Myocyte (in vitro differentiated cells): ENCODE measurements around the gene SLC4A9. TPM values are rescaled to one million over a fixed set of nuclear protein-coding genes. Genes with fewer than 3 reads are reported as not detected.

Experiments
- DNase-seq: peaks from one replicate; pipeline ENCODE4 v3.0.0-alpha.2; 2012; ENCODE audit warnings: low read depth
- polyA plus RNA-seq: library from polyadenylated mRNA; unstranded; fragments of >200 nt; gene quantifications from one replicate; pipeline ENCODE4 v1.2.1, GENCODE V29; 2012; ENCODE audit warnings: missing spikeins
- total RNA-seq: library from RNA; depleted of rRNA; stranded (reverse); fragments of >200 nt; gene quantifications from 2 replicates; pipeline ENCODE4 v1.2.3, GENCODE V29; 2014

SLC4A9 gene, protein sequence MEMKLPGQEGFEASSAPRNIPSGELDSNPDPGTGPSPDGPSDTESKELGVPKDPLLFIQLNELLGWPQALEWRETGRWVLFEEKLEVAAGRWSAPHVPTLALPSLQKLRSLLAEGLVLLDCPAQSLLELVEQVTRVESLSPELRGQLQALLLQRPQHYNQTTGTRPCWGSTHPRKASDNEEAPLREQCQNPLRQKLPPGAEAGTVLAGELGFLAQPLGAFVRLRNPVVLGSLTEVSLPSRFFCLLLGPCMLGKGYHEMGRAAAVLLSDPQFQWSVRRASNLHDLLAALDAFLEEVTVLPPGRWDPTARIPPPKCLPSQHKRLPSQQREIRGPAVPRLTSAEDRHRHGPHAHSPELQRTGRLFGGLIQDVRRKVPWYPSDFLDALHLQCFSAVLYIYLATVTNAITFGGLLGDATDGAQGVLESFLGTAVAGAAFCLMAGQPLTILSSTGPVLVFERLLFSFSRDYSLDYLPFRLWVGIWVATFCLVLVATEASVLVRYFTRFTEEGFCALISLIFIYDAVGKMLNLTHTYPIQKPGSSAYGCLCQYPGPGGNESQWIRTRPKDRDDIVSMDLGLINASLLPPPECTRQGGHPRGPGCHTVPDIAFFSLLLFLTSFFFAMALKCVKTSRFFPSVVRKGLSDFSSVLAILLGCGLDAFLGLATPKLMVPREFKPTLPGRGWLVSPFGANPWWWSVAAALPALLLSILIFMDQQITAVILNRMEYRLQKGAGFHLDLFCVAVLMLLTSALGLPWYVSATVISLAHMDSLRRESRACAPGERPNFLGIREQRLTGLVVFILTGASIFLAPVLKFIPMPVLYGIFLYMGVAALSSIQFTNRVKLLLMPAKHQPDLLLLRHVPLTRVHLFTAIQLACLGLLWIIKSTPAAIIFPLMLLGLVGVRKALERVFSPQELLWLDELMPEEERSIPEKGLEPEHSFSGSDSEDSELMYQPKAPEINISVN
- not detected in 2 replicates for total RNA-seq
- 0.04 TPM for polyA plus RNA-seq

DNA sequence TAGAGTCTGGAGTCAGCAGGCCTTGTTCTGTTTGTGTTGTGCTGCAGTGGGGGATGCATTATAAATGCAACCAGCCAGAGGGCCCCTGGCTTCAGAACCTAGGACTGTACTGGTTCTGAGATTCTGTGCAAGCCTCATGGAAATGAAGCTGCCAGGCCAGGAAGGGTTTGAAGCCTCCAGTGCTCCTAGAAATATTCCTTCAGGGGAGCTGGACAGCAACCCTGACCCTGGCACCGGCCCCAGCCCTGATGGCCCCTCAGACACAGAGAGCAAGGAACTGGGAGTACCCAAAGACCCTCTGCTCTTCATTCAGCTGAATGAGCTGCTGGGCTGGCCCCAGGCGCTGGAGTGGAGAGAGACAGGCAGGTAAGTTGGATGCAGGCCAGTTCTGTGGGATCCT, at the start of gene SLC4A9:
TSS of gene SLC4A9 (plus strand) at position 94 of the 400 bp plus-strand sequence. CDS start at position 137, 43 bp downstream.
- no peak for DNase-seq

DNA sequence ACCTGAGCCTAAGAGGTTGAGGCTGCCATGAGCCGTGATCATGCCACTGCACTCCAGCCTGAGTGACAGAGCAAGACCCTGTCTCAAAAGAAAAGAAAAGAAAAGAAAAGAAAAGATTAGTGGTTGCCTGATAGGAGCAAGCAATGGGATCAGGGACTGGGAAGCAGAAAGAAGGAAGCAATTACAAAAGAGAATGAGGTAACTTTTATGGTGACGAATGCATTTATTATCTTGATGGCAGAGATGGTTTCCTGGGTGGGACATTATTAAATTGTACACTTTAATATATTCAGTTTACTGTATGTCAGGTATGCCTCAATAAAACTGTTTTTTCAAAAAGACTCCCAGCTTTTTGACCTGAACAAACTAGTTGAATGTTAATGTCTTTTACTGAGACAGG, 49.6 kb upstream of the SLC4A9 start:
- DNase-seq: no peak

DNA sequence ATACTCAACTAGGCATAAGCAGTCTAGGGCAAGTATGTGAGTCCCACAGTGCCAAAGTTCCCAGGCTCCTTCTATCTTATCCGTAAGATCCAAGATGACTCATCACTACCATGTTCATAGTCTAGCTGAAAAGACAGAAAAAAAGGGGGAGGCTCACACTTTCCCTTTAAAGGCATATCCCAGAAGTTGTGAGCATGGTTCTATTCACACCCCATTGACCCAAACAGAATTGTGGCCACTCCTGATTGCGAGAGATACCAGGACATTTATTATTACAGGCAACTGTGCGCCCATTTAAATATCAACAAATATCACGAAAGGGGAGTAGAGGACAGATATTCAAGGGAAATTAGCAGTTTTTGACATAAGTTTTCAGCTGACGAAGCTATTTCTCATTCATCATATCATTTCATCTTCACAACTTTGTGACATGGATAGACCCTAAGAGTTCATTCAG, 49.0 kb upstream of the SLC4A9 start:
- peak; percentile 59 for DNase-seq

DNA sequence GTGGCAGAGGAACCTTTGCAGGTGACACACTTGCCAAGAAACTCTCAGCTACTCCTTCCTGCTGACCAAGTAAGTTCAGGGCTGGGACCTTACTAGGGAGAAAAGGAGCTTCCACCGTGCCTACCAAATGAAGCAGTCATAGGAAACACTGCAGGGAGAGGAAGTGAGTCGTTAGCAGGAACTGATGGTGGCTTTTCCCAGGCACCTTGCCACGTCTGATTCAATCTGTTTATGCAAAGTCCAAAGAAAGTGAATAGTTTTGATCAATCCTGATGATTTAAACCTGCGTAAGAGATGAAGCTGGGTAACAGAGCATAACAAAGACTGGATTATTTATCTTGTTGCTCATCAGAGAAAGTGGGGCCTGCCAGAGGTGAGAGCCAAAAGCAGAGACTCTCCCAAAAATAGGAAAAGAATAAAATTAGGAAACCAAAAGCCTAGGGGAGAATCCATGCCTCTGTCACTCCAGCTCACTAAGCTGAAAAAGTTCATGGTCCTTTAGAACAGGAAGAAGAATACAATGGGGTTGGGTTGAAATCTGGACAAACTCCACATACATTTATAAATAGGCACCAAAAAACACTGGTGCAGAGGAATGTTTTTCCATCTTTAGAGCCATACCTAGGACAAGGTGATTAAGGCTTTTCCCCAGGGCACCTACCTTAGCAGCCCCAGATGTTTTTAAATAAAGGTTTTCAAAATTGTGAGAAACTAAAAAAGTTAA, 47.8 kb upstream of the SLC4A9 start:
- no peak for DNase-seq

DNA sequence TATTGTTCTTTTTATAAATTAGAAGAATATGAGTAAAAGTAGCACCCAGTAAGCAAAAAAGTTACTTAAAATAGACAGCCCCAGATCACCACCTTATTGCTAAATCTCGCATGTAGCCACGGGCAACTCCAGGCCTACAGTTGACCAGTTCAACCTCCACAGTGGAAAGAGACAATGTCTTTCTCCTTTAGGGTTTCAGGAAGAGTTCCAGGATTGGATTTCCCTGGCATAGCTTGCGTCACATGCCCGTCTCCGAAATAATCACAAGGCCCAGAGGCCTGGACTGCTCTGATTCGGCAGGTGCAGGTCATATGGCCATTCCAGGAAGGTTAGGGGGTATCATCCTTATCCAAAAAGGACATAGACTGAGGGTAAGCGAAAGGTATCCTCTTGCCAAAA, 47.2 kb upstream of the SLC4A9 start:
- DNase-seq: no peak

DNA sequence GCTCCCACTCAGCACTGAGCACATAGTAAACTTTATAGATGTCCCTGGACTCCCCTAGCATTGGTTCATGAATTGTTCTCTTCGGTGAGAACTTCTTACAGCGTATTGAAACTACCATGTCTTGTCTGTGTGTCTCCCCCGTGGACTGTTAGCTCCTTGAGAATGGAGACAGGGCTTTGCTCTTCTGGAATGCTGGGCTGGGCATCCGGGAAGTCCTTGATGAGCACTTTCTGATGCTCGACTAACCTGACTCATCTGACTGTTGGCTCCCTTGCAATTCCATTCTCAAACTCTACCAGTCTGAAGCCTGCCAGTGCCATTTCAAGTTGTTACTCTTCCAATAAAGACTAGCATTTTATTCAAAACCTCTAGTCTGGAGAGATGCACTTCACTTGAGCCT, 42.1 kb upstream of the SLC4A9 start:
- DNase-seq: no peak

DNA sequence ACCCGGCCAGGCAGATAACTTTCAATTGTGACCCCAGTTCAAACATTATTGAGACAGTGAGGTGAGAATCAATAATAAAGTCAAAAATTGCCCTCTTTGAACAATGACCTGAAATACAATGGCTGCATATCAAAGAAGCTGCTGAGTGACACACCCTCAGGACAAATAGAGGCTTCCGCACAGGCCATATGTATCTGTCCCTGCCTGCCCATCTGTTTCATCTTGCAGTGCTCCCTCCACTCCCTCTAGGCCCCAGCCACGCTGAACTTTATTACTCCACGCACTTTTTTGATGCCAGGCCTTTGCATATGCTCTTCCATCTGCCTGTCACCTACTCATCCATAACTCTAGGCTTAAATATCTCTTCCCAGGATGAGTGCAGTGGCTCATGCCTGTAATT, 41.2 kb upstream of the SLC4A9 start:
- no peak for DNase-seq

DNA sequence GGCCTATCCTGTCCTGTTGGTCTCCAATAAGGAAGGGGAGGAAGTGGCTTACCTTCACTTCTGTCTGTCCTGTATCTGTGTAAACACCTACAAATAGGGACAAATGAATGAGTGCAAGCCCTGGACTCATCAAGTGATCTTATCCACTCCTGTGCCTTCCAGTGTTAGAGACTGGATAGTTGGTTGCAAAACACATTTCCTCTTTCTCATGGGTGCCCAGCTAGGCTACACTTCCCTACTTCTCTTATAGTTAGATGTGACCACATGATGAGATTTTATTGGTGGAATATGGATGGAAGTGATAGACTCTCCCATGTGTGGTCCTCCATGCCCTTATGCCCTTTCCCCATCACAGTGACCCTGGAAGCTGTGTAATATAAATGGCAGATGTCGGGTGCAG, 40.2 kb upstream of the SLC4A9 start:
- no peak for DNase-seq

DNA sequence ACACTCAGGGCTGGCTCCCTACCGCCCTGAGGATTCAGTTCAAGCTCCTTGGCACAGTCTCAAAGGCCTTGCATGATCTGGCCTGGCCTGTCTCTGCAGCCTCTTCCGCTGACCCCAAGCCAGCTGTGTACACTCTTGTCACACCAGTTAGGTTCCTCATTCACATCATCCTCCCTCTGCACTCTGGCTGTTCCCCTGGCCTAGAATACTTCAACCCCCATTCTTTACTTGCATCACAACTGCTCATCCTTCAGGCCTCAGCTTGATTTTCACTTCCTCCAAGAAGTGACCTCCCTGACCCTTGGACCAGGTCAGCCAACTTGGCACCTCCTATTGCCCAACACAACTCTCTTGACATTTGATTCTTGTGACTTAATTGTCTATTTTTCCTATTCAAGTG, 38.2 kb upstream of the SLC4A9 start:
- DNase-seq: no peak

DNA sequence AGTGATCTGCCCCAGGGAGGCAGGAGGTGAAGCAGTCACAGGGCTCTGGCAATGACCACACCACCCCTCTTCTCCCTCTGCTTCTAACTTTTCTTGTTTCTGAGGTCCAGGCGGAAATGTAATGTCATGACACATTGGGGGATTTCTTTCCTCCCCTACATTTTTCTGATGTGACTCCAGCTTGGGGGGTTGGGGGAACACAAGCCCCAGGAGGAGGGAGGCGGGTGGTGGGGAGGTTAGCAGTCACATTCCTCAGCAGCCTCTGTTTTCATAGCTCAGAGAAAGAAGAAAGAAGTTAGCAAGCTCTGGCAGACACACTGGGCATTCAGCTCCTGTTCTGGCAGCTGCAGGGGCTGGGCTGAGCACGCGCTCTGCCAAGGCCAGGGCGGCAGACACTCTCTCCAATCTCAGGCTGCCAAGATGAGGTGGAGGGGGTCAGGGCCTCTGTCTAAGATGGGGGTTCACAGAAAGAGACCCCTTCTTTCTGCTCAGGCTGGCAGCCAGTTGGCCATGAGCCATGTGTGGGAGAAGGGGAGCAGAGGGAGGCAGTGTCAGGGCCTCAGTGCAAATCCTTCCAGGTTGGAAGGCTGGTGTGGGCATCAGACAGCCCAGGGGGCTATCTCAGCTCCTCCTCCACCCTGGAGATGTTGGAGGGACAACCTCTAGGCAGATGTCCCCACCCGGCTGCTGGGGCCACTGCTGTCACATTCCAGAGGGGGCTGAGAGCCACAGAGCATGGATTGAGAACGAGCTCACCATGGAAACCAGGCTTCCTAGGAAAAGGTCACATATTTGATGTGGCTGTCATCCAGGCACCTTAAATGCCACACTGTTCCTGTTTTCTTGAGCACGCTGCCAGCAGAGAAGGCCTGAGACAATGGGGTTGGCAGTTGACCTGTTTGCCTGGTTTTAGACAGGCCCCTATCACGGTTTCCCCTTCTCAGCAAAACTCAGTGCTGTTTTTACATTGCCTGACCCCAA, 37.0 kb upstream of the SLC4A9 start:
- DNase-seq: peak; percentile 82

DNA sequence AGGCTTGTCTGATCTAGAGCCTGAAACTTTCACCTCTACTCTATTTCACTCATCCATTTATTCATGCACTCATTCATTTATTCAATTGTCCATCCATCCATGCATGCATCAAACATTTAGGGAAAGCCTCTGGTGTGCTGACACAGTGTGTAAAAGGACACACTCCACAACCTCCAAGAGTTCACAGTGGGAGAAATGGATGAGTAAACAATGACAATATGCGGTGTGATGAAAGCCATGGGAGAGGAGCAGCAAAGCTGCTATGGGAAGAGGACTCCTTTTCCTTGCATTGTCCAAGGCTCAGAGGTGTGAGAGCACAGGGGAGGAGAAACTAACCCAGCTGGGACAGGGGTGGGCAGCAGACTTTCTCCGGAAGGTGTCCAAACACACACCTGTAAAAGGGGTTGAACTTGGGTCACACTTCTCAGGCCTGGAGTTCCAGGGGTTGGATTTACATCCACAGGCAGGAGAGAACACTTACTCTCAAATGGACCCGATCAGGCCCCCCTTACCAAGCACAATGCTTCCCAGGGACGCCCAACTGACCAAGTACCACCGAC, 35.9 kb upstream of the SLC4A9 start:
- no peak for DNase-seq

DNA sequence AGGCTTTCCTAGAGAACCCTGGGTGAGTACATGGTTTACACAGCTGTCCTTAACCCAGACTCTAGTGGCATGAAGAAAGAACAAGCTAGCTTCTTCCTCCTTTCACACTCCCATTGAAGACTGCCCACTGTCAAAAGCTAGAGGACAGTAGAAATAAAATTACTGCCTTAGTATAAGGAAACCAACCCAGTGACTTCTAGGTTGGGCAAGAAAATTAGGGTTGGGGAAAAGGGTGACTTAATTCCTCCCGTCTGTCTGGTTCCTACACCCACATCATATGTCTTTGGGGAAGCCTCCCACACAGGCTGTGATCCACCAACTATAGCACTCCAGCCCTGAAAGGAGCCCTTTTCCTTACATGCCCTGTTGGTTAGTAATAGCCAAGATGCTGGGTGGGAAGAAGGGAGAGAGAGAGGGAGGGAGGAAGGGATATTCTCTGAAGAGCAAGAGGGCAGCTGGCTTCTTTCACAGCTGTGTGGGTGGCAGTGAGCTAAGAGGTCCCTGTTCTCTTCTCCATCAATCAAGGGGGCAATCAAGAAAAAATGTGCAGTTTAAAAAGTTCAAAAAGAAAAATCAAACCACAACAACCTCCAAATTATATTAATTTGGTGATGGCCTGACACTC, 35.3 kb upstream of the SLC4A9 start:
- no peak for DNase-seq

DNA sequence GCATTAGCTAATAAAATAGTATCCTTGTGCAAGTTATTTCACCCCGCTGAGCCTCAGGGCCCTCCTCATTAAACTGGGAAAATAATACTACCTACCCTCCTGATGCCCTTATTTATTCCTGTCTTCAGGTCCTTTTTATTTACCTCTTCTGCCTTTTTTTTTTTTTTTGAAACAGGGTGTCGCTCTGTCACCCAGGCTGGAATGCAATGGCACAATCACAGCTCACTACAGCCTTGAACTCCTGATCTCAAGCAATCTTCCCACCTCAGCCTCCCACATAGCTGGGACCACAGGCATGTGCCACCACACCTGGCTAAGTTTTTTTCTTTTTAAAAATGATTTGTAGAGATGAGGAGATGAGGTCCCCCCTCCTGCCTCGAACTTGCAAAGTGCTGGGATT, 34.5 kb upstream of the SLC4A9 start:
- DNase-seq: no peak

DNA sequence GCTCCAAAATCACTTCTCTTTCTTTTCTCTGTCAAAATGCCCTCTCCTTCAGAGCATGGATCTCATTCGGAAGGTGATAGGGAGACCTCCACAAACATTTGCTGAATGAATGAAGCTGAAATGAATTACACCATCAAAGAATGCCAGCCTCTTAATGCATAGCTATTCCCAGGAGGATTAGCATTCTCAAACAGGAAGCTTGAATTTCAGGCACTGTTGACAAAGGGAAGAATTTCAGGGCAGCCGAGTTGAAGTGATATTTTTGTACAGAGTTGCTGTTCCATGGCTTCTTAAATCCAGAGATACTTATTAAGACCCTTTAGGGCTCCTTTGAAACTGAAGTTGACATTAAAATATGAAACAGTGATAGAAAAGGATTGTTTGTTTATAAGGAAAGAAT, 32.4 kb upstream of the SLC4A9 start:
- no peak for DNase-seq

DNA sequence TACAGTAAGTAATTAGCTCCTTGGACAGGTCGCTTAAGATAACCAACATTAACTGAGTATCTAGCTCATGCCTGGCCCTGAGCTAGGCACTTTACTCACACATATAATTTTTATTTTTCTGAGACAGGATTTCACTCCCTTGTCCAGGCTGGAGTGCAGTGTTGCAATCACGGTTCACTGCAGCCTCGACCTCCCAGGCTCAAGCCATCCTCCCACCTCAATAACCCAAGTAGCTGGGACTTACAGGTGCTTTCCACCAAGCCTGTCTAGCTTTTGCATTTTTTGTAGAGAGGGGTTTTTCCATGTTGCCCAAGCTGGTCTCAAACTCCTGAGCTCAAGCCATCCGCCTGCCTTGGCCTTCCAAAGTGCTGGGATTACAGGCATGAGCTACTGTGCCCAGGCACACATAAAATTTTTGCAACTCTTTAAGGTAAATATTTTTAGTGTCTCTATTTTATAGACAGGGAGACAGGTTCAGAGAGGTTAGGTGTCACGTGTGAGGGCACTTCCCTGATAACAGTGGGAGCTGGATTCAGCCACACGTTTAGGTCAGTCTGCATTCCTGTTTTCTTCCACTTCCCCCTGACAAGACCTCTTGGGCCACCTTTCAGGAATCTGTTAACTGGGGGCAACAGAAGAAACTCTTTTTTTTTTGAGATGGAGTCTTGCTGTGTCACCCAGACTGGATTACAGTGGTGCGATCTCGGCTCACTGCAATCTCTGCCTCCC, 31.8 kb upstream of the SLC4A9 start:
- no peak for DNase-seq

DNA sequence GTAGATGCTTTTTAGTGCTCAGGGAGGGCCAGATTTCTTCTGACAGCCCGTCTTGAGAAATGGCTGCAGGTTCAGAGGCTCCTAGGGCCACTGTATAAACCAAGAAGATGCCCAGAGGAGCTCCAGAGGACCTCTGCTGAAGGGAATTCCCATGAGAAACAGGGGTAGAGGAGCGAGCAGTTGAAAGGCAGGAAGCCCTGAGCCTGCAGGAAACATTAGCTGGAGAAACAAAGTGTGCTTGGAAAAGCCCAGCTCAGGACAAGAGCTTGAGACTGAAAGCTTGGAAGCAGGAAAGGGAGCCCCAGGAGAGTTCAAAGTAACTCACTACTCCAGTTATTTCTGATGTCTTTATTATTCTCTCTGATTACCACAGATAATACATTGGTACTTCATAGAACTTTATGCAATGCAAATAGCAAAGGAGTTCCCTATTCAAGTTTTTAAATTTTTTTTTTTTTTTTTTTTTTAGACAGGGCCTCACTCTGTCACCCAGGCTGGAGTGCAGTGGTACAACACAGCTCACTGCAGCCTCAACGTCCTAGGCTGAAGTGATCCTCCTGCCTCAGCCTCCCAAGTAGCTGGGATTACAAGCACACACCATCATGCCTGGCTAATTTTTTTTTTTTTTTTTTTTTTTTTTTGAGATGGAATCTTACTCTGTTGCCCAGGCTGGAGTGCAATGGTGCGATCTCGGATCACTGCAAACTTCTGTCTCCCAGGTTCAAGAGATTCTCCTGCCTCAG, 30.1 kb upstream of the SLC4A9 start:
- DNase-seq: no peak

DNA sequence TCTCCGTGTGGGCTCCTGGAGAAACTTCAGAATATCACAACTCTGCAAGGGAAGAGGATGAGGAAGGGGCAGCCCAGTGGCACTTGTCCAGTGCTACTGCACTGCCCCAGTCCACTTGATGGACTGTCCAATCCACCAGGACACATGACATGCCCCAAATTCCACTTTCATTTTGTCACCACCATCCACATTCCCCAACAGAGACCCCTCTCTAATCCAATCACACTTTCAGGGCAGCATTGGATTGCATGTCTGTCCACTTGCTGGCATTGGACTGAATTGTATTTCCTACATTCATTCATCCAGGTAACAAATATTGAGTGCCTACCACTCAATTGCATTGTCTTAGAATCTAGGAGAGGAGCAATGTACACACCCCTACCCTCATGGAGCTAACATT, 28.4 kb upstream of the SLC4A9 start:
- DNase-seq: no peak

DNA sequence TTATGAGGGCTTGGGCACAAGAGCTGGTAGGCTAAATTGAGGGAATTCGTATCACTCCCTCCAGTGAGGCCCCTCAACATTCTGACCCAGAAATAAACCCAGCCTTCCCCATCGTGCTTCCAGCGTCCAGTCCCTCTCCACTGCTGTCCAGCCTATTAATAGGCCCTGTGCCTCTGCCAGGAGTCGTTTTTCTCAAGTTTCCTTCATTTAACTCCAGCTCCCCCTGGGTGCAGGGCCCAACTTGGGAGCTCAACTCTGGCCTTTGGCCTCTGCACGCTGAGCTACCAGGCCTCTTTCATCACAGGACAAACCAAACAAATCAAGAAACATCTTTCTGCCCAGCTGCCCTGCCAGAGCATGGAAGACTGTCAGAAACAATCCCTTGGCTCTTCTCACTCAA, 23.6 kb upstream of the SLC4A9 start:
- DNase-seq: peak; percentile 23
